NCI-H69 (cell line): Measurements from ENCODE around the gene CRY2.
A peak's percentile ranks its signal among the peaks of the same experiment; 100 is the strongest.

Source experiments
- DNase-seq: peaks from one replicate; lab custom pipeline; 2025; lab: John Stamatoyannopoulos, UW

CRY2 gene

DNA sequence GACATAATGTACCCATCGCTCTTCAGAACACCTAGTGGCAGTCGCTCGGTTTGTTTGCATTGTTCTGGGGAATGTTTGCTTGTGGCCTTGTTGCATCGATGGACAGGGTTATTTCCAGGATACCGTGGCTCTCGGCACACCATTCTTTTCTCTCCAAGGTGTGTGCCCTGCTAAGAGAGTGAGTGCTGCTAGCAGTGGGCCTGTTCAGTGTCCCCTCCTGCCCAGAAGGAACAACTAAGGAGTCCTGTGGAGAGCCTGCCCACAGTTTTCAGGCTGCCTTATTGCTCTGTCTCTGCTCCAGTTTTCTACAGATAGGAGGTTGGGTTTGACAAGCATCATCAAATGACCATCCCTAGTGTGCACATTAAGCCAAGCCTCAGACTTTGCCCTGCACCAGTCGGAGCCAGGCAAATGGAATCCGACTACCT lies 1.4 kb downstream of the CRY2 start:
- DNase-seq, result peak; percentile 27

DNA sequence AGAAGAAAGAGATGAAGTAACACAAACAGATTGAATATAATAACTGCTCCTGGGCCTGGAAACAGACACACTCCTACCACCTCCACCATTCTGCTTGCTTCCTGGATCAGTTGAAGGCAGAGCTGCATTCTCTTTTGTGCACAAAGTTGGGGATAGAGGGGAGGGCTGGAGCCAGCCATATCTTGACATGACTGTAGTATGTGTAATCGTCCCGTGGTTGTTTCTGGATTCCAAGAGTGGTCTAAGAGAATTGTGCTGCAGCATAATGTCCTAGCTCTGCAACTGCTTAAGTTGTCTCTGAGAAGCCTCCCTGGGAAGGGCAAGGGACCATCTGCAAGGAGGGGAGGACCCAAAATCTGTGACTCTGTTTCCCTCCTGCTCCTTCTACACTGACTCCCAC lies 3.2 kb downstream of the CRY2 start:
- no peak for DNase-seq

DNA sequence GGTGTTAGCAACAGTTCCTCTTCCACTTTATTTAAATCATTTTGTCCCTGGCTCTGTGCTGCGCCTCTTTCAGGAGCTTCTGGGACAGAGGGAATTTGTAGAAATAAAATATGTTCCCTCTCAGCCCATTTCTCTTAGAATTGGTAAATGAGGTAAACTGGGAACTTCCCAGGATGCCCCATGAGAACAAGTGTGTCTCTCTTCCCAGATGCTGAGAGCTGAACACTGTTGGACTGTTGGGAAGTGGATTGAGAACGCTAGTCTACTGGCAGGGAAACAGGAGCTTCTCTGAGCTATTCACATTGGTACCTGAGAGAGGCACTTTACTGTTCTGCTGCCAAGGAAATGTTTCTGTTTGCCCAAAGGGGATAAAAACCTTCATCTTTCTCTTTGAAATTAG lies 4.0 kb downstream of the CRY2 start:
- no peak for DNase-seq

DNA sequence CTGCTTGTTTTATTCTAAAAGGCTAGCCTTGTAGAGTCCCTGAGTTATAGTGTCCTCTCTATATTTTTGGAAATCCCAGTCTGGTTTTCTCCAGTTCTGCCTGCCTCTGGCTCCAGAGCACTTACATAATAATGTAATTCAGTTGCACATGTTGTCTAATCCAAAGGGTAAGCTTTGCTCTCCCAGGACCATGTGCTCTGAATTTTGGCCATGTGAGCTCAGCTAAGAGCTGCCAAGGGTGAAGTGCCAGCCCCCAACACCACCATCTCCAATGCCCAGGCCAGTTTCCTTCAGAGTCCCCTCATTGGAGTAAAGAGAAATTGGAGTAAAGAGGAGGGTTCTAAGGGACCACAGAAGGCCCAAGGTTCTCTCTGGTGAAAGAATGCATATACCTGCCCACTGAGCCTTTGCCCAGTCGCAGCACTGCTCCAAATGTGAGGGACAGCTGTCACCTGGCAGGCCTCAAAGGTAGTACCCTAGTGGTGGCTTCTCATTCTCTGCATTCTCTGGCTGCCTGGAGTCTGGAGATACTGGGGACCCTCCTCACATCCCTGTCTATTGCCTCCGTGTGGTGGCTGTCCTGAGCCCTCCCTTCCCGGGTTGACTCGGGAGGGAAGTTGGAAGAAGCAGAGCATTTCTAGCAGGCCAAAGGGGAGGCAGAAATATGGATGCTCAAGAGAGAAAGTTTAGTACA lies 4.9 kb downstream of the CRY2 start:
- no peak for DNase-seq

DNA sequence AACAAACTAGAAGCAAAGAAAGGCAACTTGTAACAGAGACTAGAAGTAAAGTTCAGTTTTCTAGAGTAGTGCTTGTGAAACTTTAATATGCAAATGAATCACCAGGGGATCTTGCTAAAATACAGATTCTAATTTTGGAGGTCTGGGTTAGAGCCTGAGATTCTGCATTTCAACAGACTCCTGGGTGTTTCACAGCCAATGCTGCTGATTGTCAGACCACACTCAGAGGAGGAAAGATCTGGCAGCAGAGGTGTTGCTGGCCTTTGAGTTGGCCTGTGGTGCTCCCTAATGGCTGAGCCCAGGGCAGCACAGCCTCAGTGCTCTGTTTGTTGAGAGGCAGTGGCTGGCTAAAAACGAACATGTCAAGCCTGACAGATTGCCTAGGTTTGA lies 5.4 kb downstream of the CRY2 start:
- DNase-seq, result no peak

DNA sequence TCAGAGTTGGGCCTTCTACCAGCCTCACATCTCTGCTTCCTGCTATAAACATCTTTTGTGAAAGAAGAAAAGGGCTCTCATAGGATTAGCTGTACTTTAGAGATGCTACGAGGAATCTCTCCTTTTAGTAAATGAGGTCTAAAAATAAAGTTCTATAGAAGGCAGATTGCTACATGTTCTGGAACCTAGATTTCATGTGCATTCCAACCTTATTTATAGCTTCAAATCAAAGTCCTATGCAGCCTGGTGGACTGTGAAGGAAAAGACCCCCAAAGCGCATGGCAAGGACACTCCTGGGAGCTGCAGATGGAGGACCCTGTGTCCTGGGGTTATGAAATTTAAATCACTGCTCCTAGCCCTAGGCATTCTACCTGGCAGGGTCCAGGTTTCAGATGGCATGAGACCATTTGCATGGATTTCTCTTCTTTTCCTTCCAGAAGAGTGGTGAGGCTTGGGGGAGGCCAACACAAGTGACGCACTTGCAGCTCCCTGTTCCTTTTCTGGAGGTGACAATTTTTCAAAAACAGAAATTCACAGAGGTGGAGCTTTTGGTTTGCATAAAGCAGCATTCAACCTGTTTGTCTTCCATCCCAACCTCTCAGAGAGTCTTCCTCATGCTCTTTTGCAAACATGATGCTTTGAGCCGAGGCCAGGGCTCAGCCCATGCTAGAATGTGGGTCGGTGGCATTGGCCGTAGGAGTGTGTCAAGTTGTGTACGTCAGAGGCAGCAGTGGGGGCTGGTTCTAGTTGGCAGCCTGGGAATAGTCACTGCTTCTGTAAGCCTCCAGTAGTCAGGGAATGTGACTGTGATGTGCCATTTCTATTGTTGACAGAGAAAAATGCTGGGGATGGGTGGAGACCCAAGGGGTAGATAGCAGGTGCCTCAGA lies 6.3 kb downstream of the CRY2 start:
- no peak for DNase-seq

DNA sequence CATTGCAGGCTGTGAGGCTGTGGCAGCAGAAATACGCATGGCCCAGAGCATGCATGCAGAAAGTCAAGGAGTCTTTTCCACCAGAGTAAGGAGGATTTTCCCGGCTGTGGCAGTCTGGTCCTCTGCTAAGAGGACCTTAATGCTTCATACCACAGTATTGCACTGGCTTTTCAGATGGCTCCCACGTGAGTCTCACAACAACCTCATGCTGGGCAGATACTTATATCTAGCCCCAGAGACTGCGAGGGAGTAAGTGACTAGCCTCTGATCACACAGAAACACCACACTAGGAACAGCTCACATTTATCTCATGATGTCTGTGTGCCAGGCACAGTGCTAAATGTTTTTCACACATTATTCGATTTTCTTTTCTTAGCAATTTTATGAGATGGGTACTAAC lies 8.0 kb downstream of the CRY2 start:
- no peak for DNase-seq

DNA sequence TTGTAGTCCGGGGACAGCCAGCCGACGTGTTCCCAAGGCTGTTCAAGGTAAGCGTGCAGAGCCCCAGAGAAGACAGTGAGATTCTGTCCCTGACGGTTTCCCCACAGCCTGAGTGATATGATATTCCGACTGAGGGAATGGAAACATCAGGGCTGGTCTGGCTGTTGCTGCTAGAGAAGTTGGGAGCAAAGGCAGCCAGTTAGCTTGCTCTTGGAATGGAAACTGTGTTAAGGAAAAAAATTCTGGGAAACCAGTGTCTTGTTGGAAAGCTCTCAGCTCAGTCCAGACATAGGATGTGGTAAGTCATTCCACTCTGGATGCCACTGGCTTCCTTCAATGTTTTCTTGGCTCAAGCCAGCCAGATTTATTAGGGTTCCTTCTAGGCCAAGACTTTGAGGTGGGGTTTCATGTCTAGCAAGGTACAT lies 8.8 kb downstream of the CRY2 start:
- DNase-seq, result no peak

DNA sequence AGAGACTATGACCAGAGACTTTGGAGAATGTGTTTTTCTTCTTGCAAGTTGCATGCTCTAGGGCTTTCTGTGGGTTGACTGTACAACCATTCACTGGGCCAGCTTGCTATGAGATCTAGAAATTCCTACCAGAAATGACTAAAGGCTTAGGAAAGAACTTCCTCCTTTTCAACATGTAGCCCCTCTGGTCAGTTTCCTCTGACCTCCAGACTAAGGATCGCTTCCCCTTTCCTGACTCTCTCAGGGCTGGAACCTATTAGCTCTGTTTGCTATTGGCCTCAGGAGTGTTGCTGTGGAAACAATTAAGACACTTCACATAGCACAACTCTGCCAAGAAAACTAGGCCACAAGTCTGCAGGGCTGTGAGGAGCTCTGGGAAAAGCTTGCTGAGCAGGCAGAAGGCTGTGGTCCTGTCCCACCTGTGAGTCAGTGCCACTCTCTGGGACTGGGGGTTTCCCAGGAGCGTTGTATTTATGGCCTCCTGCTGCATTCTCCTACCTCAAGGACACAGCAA lies 10.7 kb downstream of the CRY2 start:
- peak; percentile 47 for DNase-seq

DNA sequence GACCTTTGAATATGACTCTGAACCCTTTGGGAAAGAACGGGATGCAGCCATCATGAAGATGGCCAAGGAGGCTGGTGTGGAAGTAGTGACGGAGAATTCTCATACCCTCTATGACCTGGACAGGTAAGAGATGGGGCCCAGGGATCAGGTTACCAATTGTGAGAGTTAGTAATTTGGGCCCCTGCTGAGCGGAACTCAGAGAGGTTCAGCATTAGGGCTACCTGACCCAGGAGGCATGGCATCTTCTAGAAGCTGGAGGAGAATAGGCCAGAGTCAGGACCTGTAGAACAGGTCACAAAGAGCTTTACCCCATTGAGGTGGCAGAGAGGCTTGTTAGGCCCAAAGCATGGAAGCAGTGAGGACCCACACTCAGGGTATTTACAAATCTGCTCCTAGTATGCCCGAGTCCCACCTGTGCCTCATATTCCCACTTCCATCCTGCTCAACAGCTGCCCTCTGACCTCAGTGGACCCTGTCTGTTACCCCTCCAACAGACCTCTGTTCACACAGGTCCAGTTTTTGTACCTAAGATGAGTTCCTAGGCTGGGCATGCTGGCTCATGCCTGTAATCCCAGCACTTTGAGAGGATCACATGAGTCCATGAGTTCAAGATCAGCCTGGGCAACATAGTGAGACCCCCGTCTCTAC lies 11.6 kb downstream of the CRY2 start:
- peak; percentile 50 for DNase-seq

DNA sequence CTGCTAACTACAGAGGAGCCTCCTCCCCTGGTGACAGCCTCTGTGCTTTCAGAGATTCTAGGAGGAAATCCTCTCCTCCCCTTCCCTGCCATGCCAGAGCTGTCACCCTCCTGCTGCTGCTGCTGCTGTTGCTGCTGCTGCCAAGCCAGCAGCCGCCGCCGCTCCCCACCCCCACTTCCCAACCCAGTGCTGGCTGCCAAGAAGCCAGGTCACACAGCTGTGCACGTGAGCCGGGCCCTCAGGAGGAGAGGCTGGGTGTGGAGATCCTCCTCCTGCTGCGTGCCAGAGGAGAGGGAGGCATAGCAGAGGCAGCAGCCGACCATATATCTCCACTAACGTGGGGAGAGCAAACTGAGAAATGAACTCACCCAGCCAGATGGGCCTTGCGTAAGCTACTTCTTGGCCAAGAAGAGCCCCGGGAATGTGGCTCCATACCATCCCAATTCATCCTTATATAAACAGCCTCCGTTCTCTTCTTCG lies 12.4 kb downstream of the CRY2 start:
- peak; percentile 98 for DNase-seq

DNA sequence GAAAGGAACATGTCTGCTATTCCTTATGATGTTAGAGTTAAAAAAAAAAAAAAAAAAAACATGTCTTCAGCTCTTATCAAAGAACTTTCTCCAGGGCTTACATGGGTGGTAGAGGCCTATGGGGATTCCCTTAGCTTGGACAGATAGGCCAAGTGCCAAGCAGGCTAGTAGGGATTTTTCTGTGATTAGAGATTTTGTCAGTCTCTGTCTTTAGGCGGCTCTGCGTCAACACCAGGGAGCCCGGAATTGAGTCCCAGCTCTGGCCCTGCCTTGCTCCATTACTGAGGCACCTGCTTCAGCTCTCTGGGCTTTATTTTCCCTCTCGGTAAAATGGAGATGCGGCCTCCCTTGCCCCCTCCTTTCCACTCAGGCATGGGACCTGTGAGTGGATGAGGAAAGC lies 13.1 kb downstream of the CRY2 start:
- DNase-seq, result no peak

DNA sequence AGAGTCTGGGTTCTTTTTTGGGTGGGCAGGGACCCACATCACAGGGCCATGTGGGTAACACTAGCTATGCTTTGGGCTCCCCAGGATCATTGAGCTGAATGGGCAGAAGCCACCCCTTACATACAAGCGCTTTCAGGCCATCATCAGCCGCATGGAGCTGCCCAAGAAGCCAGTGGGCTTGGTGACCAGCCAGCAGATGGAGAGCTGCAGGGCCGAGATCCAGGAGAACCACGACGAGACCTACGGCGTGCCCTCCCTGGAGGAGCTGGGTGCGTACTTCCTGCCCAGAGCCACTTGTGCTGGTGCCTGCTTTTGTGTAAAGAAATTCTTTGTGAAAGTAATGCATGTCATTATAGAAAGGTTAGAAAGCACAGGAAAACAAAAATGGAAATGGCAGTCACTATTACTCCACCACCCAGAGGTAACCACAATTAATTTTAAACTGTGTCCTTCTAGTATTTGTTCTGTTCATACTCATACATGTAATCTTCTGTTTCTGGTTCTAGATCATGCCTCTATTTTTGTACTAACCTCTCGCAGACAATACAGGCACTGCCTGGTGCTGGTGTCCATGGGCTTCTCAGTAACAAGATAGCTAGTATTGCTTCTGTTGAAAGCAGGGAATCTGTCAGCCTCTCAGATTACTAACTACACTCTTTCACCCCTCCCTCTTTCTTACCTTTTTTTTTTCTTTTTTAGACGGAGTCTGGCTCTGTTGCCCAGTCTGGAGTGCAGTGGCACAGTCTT lies 13.7 kb downstream of the CRY2 start:
- DNase-seq, result no peak

DNA sequence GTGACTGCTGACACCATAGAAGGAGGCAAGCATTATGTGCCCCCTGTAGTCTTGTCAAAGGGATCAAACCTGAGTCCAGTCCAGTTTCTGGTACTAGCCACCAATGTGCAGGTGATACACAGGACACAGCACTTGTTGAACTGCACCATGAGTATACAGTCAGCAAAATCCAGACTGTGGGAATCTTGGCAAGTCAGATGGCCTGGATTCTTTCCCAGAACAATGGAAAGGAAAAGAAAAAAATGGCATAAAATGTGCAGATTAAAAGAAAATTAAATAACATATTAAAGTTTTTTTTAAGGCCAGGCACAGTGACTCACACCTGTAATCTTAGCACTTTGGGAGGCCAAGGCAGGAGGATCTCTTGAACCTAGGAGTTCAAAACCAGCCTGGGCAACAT lies 16.8 kb downstream of the CRY2 start:
- no peak for DNase-seq

DNA sequence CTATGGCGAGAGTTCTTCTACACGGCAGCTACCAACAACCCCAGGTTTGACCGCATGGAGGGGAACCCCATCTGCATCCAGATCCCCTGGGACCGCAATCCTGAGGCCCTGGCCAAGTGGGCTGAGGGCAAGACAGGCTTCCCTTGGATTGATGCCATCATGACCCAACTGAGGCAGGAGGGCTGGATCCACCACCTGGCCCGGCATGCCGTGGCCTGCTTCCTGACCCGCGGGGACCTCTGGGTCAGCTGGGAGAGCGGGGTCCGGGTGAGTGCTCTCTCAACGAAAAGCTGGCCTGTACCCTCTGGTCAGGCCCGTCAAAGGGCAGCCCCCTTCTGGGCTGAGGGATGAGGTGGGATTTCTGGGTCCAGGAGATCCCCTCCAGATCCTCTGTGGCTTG lies 22.3 kb downstream of the CRY2 start:
- DNase-seq, result no peak

DNA sequence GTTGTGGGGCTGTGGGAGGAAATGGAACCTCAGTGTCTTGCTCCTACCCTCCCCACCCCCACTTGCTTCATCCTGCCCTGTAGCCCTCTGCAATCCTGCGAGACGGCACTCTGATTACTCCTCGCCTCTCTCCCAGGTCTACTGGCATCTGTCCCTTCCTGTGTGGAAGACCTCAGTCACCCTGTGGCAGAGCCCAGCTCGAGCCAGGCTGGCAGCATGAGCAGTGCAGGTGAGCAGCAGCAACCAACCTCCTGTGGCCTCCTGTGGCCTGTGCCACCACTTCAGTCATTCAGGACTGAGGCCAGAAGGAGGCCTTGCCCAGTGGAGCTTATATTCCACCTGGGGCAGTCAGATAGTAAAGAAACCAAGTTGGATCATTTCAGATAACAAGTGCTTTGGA lies 23.4 kb downstream of the CRY2 start:
- DNase-seq, result no peak

DNA sequence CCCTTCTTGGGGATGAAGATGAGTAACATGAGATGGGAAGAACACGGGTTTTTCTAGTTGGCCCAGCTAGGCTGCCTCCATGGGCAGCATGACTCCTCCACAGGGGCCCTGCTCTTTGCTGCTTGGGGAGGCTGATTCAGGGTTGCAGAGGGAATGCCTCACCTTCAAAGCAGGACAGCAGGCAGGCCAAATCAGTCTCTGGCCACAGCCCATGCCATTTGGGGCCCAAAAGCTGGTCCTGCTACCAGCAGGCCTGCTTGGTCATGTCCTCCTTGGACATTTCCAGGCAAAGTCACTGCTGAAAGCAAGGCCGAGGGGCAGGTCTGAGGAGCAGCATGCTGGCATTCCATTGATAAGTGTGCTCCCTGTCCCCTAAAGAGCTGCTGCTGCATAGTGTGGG lies 24.4 kb downstream of the CRY2 start:
- no peak for DNase-seq

DNA sequence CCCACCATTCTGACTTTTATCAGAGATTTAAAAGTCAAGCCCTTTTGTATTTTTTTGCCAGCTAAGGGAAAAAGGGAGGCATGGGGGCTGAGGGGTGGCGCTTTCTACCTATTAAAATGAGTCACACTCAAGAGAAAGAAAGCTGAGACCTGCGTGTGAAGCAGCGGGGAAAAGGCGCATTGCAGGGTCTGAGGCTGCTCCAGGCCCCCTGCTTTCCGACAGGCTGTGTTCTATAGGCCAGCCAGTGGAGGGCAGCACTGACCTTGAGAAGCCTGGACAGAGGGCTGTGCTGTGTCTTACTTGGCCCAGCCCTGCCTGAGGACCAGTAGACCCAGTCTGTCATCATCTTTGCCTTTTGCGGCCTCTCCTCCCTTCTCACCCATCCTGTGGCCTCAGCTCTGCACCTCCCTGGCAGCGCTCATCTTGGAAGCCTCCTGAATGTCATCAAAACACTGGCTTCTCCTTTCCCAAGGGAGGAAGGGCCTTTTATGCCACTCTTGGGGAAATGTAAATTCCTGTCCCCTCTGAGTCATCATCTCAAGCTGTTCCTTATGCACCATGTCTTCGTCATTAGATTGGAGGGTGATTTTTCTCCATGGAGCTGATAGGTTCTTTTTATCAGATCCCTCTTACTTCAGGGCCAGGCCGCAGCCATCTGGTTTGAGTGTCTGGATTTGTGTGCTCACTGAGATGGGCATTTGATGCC lies 25.5 kb downstream of the CRY2 start:
- peak; percentile 86 for DNase-seq

DNA sequence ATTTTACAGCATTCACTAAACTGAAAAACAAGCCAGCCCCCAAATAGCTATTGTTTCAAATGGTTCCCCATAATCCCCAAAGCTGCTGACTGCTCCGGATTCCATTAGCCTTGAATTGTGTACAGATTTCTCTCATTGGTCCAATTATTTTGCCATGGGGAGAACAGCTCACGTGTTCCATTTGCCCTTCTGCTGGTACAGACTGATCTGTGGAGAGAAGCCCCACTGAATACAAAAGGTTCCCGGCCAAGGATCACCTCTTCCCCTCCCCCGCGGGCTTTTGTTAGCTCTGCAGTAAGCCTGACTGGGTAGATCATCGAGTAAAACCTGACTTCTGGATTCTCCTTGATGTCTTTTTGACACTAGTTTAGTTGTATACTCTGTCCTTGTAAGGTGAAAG lies 29.1 kb downstream of the CRY2 start:
- no peak for DNase-seq

DNA sequence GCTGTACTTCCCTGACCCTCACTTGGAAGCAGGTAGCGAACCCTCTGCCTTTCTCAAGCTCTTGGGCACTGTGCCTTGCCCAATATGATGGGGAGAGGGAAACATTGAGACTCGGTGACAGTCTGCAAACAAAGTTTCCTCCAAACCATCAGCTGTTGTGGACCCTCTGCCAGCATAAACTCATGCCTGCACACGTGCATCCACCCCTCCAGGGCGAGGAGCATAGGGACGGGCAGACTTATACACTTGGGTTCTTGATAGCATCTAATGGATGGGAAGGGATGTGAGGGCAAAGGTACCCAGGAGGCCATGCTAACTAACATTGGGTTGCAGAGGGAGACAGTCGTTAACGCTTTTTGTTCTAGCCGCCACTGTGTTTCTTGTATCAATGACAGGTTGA lies 29.9 kb downstream of the CRY2 start:
- DNase-seq, result no peak

DNA sequence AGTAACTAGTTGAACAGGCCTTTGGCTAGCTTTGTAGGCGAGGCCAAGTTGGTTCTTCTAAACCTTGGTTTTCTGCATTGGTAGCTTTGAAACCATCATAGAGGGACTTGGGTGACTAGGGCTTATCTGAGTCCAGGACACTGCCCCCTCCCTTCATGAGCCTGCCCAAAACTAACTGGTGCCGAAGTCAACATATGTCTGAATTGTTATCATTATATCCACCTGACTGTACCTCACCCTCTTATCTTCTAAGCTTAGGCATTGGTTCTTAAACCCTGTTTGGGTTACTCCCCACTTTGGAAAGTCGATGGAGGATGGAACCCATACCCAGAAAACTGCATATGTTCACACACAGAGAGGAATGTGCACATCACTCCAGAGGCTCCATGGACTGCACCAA lies 30.6 kb downstream of the CRY2 start:
- no peak for DNase-seq
